Ascending aorta (tissue), 2 donors: Measurements from ENCODE around the gene SHE. TPM values are rescaled to one million over a fixed set of nuclear protein-coding genes. Genes with fewer than 3 reads are reported as not detected.

Experiments used
- DNase-seq, 2 donors: peaks; one replicate each; pipeline ENCODE4 v3.0.0-alpha.2; 2019; ENCODE audit warnings: low spot score in 2 of 2
- H3K27ac ChIP-seq, 2 donors: fragments of 200-600 bp; sonication (generic); one replicate each; pipeline ENCODE4 v1.5.1; 2016 to 2017; ENCODE audit warnings: mild to moderate bottlenecking in 1 of 2
- H3K27me3 ChIP-seq: fragments of 200-600 bp; sonication (generic); one replicate; pipeline ENCODE4 v1.5.1; 2017
- H3K36me3 ChIP-seq, 2 donors: fragments of 200-600 bp; sonication (generic); one replicate each; pipeline ENCODE4 v1.5.1; 2016
- H3K4me1 ChIP-seq, 2 donors: fragments of 200-600 bp; sonication (generic); one replicate each; pipeline ENCODE4 v1.5.1; 2016 to 2017; ENCODE audit warnings: mild to moderate bottlenecking in 1 of 2
- H3K4me3 ChIP-seq, 2 donors: fragments of 200-600 bp; sonication (generic); one replicate each; pipeline ENCODE4 v1.5.1; 2016 to 2017; ENCODE audit warnings: mild to moderate bottlenecking in 1 of 2
- H3K9me3 ChIP-seq, 2 donors: fragments of 200-600 bp; sonication (generic); one replicate each; pipeline ENCODE4 v1.5.1; 2016
- CTCF ChIP-seq, 3 experiments: fragments of 200-600 bp in 2 of 3; fragments of 450-650 bp in 1 of 3; sonication (generic) in 2 of 3; IDR thresholded peaks; one replicate each; pipeline ENCODE4 v1.5.1; 2016 to 2019; ENCODE audit warnings: antibody characterized with exemption in 3 of 3, mild to moderate bottlenecking in 1 of 3, moderate library complexity in 1 of 3
- intact Hi-C: fragments of 100-400 bp; cut with DNase I; formaldehyde crosslinking; loops from one replicate; pipeline ENCODE4 v1.15.1; 2023
- total RNA-seq: library from RNA; depleted of rRNA; stranded (reverse); fragments of >200 nt; gene quantifications from one replicate; pipeline ENCODE4 v1.1.0, GENCODE V29; 2016

SHE gene
- total RNA-seq, 1 donor from 2014 or later: 107 TPM

GRCh38 chr1:154460695-154461260, 41.4 kb downstream of the SHE start:
- intact Hi-C loops: no loop called here
- no peak for TF ChIP-seq CTCF (IDR thresholded peaks at IDR 0.05)
- no peak overlapping the region for H3K27ac ChIP-seq
- DNase-seq: no peak
- peaks cover 7 to 12% of the 10 kb centered on the region in 2 donors for H3K36me3 ChIP-seq
- peaks cover 0 to 2% of the 10 kb centered on the region in 2 donors for H3K4me1 ChIP-seq
- H3K27me3 ChIP-seq: no peaks in the 10 kb centered on the region
- no peak overlapping the region for H3K4me3 ChIP-seq
- no peaks in the 10 kb centered on the region for H3K9me3 ChIP-seq

- DNase-seq: no peak
- no peak overlapping the region for H3K27ac ChIP-seq
- TF ChIP-seq CTCF (IDR thresholded peaks at IDR 0.05): no peak
- H3K27me3 ChIP-seq: no peaks in the 10 kb centered on the region
- peaks cover 4 to 8% of the 10 kb centered on the region in 2 donors for H3K36me3 ChIP-seq
- no peaks in the 10 kb centered on the region for H3K9me3 ChIP-seq
- no peak overlapping the region for H3K4me3 ChIP-seq
- intact Hi-C loops: no loop called here
- H3K4me1 ChIP-seq: peaks cover 0 to 2% of the 10 kb centered on the region in 2 donors
These were observed 43.1 kb downstream of the SHE start for GRCh38 chr1:154459080-154459479.

- peaks cover 4 to 8% of the 10 kb centered on the region in 2 donors for H3K36me3 ChIP-seq
- no peaks in the 10 kb centered on the region for H3K27me3 ChIP-seq
- no peak overlapping the region for H3K4me3 ChIP-seq
- DNase-seq: no peak
- peaks cover 0 to 3% of the 10 kb centered on the region in 2 donors for H3K4me1 ChIP-seq
- H3K9me3 ChIP-seq: no peaks in the 10 kb centered on the region
- intact Hi-C loops: no loop called here
- TF ChIP-seq CTCF (IDR thresholded peaks at IDR 0.05): no peak
- no peak overlapping the region for H3K27ac ChIP-seq
These were observed 45.6 kb downstream of the SHE start for GRCh38 chr1:154456631-154457030.

GRCh38 chr1:154454386-154455120, 47.7 kb downstream of the SHE start:
- H3K4me3 ChIP-seq: no peak overlapping the region
- no peaks in the 10 kb centered on the region for H3K9me3 ChIP-seq
- no peak for DNase-seq
- intact Hi-C loops: no loop called here
- no peaks in the 10 kb centered on the region for H3K27me3 ChIP-seq
- no peak for TF ChIP-seq CTCF (IDR thresholded peaks at IDR 0.05)
- no peak overlapping the region for H3K27ac ChIP-seq
- peaks cover 0 to 3% of the 10 kb centered on the region in 2 donors for H3K4me1 ChIP-seq
- H3K36me3 ChIP-seq: peaks cover 7 to 8% of the 10 kb centered on the region in 2 donors

DNA sequence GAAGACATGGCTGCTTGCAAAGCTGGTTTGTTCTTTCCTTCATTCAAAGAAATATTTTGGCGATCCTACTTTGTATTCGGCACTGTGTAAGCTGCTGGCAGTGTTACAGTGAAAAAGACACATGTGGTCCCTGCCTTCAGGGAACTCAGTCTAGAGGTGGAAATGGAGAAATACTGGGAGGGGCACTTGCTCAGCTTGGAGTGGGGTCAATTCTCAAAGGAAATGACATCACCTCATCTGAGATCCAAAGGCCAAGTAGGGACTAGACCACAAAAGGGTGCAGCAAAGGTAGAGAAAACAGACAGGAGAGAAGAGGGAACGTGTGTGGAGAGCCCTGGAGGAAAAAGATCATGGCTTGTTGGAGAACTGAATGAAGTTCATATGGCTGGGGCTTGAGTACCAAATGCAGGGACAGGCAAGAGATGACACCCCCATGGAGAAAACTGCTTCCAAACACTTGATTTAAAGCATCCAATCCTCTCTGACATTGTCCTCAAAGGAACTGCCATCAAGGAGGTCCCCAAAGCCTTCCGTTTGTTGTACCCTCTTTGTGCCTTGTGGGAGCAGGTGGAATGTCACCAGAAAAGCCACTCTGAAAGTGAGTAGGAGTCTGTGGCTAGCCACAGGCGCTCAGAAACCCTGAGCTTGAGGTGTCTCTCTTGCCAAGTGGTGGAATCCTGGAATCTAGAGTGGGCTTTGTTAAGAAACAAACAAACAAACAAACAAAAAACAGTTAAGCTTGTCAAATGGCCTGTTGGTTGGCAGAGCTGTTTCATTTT, 48.4 kb downstream of the SHE start:
- H3K4me1 ChIP-seq: peaks cover 0 to 3% of the 10 kb centered on the region in 2 donors
- H3K9me3 ChIP-seq: no peaks in the 10 kb centered on the region
- H3K4me3 ChIP-seq: no peak overlapping the region
- H3K36me3 ChIP-seq: peaks cover 8 to 12% of the 10 kb centered on the region in 2 donors
- intact Hi-C loops: no loop called here
- H3K27me3 ChIP-seq: no peaks in the 10 kb centered on the region
- H3K27ac ChIP-seq: no peak overlapping the region
- TF ChIP-seq CTCF (IDR thresholded peaks at IDR 0.05): no peak
- DNase-seq: no peak
